Glomerular visceral epithelial cell (primary cell): ENCODE results near the gene KCNK5.

Experiments
- DNase-seq: peaks from one replicate; pipeline ENCODE4 v3.0.0-alpha.2; 2016; ENCODE audit errors: extremely low spot score

The KCNK5 gene

GRCh38 chr6:39228992-39229767 lies at the start of gene KCNK5:
Gene KCNK5 (minus strand): TSS chr6:39229475. CDS start chr6:39229111, 364 bp downstream.
- peak; percentile 5 for DNase-seq

GRCh38 chr6:39276379-39276995 lies 47.2 kb upstream of the KCNK5 start:
- no peak for DNase-seq

- DNase-seq = no peak
These were observed 45.6 kb upstream of the KCNK5 start for GRCh38 chr6:39274903-39275302.

- DNase-seq = no peak
These were observed 45.2 kb upstream of the KCNK5 start for GRCh38 chr6:39274471-39274870.

- DNase-seq = no peak
These were observed 44.1 kb upstream of the KCNK5 start for GRCh38 chr6:39273406-39273821.

- DNase-seq = no peak
These were observed 40.7 kb upstream of the KCNK5 start for GRCh38 chr6:39269961-39270360.

- no peak for DNase-seq
These were observed 39.4 kb upstream of the KCNK5 start for GRCh38 chr6:39268721-39269120.

GRCh38 chr6:39268171-39268570 lies 38.9 kb upstream of the KCNK5 start:
- no peak for DNase-seq

GRCh38 chr6:39266782-39267355 lies 37.6 kb upstream of the KCNK5 start:
- DNase-seq = no peak

GRCh38 chr6:39266375-39266774 lies 37.1 kb upstream of the KCNK5 start:
- DNase-seq = no peak

GRCh38 chr6:39263303-39264037 lies 34.2 kb upstream of the KCNK5 start:
- no peak for DNase-seq

- DNase-seq = no peak
These were observed 32.5 kb upstream of the KCNK5 start for GRCh38 chr6:39261751-39262150.

- DNase-seq = no peak
These were observed 31.7 kb upstream of the KCNK5 start for GRCh38 chr6:39260953-39261352.

GRCh38 chr6:39260456-39260855 lies 31.2 kb upstream of the KCNK5 start:
- DNase-seq = no peak

GRCh38 chr6:39256294-39256940 lies 27.1 kb upstream of the KCNK5 start:
- DNase-seq = no peak

- no peak for DNase-seq
These were observed 25.8 kb upstream of the KCNK5 start for GRCh38 chr6:39254999-39255535.

GRCh38 chr6:39251406-39251805 lies 22.1 kb upstream of the KCNK5 start:
- no peak for DNase-seq

GRCh38 chr6:39250507-39250906 lies 21.2 kb upstream of the KCNK5 start:
- DNase-seq = no peak

- DNase-seq = no peak
These were observed 20.0 kb upstream of the KCNK5 start for GRCh38 chr6:39249278-39249677.

GRCh38 chr6:39247667-39248194 lies 18.5 kb upstream of the KCNK5 start:
- no peak for DNase-seq

GRCh38 chr6:39243809-39244208 lies 14.5 kb upstream of the KCNK5 start:
- no peak for DNase-seq
